H1 (cell line): ENCODE measurements around the gene PRRT1. TPM values are rescaled to one million over a fixed set of nuclear protein-coding genes. Genes with fewer than 3 reads are reported as not detected.

ENCODE experiments used
- SUZ12 ChIP-seq: fragments of 200-600 bp; sonication (generic); IDR thresholded peaks from 2 replicates; pipeline ENCODE4 v1.6.1; 2012; ENCODE audit warnings: mild to moderate bottlenecking, inconsistent platforms, low read length, moderate library complexity, mixed read lengths
- polyA plus RNA-seq, 7 experiments: library from polyadenylated mRNA; depleted of rRNA in 3 of 7; stranded (reverse) in 5 of 7; unstranded in 2 of 7; fragments of >200 nt in 5 of 7; fragments of 200-250 nt in 2 of 7; gene quantifications; 1 replicate in 5 of 7; 2 replicates in 1 of 7; 4 replicates in 1 of 7; pipeline versions ENCODE4 v1.2.1 to v1.2.3, GENCODE V29; 2011 to 2013; ENCODE audit warnings: missing spikeins in 2 of 7, mixed read lengths in 2 of 7
- total RNA-seq: library from RNA; stranded (reverse); fragmentation: NEBNext Ultra II Directional; extraction: Animal tissue kit (Norgen Biotek cat#: 25700); gene quantifications from 2 replicates; pipeline ENCODE4 v1.2.1, GENCODE V29; 2021

Gene PRRT1
- total and polyA plus RNA-seq, 2 of the 8 experiments (the other 6 are each of a cell fraction or from before 2014, with no cell fraction given) = 0.71 to 2.8 TPM

DNA sequence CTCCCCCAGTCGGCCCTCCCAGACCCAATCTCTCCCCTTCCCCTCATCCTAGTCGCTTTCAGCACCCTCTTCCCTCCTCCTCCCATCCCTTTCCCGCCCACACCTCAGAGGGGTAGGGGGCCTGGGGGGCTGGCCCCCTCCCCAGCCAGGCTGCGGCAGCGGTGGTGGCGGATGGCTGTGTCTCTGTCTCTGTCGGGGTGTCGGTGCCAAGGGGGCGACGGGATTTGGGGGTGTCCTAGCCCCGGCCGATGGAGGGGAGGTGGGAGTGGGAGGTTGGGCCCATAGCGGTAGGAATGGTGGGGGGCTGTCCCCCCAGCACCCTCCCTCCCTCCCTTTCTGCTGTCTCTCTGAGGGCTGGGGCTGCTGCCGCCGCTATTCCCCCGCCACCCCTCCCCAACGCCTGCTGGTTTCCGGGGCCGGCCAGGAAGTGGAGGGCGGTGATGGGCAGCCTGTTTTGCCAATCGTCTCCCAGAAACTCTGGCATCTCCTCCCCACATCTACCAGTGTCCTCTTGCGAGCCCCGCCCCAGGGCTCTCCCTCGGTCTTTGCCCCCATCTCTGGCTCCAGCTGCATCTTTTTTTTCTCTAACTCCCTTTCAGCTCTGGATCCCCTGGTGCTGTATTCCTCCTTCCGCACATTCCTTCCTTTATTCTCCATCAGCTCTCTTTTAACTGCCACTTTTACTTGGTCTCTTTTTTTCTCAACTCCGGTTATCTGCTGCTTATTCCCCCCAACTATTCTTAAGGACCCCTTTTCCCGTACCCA is 24.2 kb upstream of the PRRT1 start, which contains the start of gene AGPAT1 (continued):
- no peak for TF ChIP-seq SUZ12
